Gastrocnemius medialis (tissue), 4 donors: Measurements from ENCODE around the gene NFYA. TPM values are rescaled to one million over a fixed set of nuclear protein-coding genes. Genes with fewer than 3 reads are reported as not detected.

Experiments
- ATAC-seq, 2 donors: fragments of 150-250 bp; one replicate each; pipeline ENCODE4 v1.9.1; 2016
- DNase-seq, 2 donors: peaks; one replicate each; pipeline ENCODE4 v3.0.0-alpha.2; 2019
- H3K27ac ChIP-seq, 4 donors: fragments of 200-600 bp; sonication (generic); 1 replicate in 1 of 4; 2 replicates in 3 of 4; pipeline ENCODE4 v1.5.1; 2016 to 2018; ENCODE audit warnings: mild to moderate bottlenecking in 2 of 4, moderate library complexity in 1 of 4
- H3K27me3 ChIP-seq, 3 donors: fragments of 200-600 bp; sonication (generic) in 2 of 3; 1 replicate in 1 of 3; 2 replicates in 2 of 3; pipeline versions ENCODE4 v1.5.1 to v1.6.0; 2016 to 2019; ENCODE audit warnings: mild to moderate bottlenecking in 1 of 3, moderate library complexity in 1 of 3
- H3K36me3 ChIP-seq, 2 donors: fragments of 200-600 bp; sonication (generic) in 1 of 2; one replicate each; pipeline ENCODE4 v1.5.1; 2017 to 2018
- H3K4me1 ChIP-seq, 2 donors: fragments of 200-600 bp; sonication (generic) in 1 of 2; one replicate each; pipeline ENCODE4 v1.5.1; 2016 to 2017; ENCODE audit warnings: mild to moderate bottlenecking in 2 of 2
- H3K4me3 ChIP-seq, 4 donors: fragments of 200-600 bp; sonication (generic) in 3 of 4; 1 replicate in 1 of 4; 2 replicates in 3 of 4; pipeline ENCODE4 v1.5.1; 2016 to 2019; ENCODE audit warnings: mild to moderate bottlenecking in 2 of 4
- H3K9me3 ChIP-seq, 3 donors: fragments of 200-600 bp; sonication (generic) in 2 of 3; 1 replicate in 1 of 3; 2 replicates in 2 of 3; pipeline ENCODE4 v1.5.1; 2016 to 2019
- POLR2A ChIP-seq, 2 donors: fragments of 450-650 bp; IDR thresholded peaks; one replicate each; pipeline ENCODE4 v1.6.1; 2017; ENCODE audit warnings: antibody characterized with exemption in 2 of 2, mild to moderate bottlenecking in 2 of 2, moderate library complexity in 2 of 2
- in situ Hi-C, 4 donors: fragments of 200-750 bp; cut with MboI; loops; one replicate each; pipeline versions ENCODE4 v1.15.0 to v1.8.0; 2017; ENCODE audit warnings: low sequenced_read_pairs in 4 of 4
- intact Hi-C: fragments of 100-400 bp; cut with DNase I; formaldehyde crosslinking; loops from one replicate; pipeline ENCODE4 v1.15.1; 2023; ENCODE audit warnings: low total_unique reads
- total RNA-seq, 4 donors: library from RNA; depleted of rRNA; stranded (reverse); fragments of >200 nt; gene quantifications; one replicate each; pipeline versions ENCODE4 v1.1.0 to v1.2.3, GENCODE V29; 2016
- TF ChIP-seq, protein P1 (sequence below), 5 experiments: fragments of 450-650 bp in 3 of 5; fragments of 200-600 bp in 2 of 5; sonication (generic) in 2 of 5; IDR thresholded peaks in 4 of 5; conservative IDR thresholded peaks in 1 of 5; 1 replicate in 4 of 5; 2 replicates in 1 of 5; pipeline ENCODE4 v1.5.1; 2016 to 2019; ENCODE audit warnings: antibody characterized with exemption in 5 of 5, mild to moderate bottlenecking in 3 of 5, moderate library complexity in 3 of 5

Gene NFYA
- total RNA-seq, 4 donors from 2014 or later = 7.2 to 11.6 (median 9.7) TPM

DNA sequence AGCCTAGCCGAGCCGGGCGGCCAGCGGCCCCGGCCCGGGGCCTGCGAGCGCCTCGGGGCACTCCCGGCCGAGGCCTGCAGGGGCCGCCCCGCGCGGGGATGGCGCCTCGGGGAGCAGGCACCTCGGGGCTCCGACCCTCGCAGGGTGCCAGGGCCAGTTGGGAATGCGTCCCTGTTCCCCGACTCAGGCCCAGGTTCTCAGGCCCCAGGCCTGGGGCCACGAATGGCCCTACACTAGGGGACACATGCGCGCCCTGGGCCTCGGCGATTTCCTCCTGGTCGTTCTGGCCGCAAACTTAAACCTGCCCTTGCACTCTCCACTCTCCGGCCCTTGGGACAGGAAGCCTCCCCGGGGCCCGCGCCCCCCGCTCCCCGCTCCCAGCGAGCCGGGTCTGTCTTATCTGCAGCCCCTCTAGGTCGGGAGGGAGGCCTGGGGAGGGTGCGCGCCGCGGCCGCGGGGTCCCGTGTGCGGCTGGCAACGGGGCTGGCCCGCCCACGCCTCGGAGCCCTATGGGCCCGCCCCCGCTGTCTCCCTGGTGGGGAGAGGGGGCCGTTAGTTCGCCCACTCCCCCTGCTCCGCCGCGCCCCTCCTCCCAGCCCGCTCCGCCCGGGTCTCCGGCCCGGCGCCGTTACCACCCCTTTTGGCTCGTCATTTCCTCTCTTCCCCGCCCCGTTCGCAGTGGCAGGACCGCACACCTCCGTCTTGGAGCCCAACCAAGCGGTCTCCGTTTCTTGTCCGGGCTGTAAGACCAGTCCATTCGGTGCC lies 611 bp downstream of the NFYA start:
- intact Hi-C loops (loop anchor here (2.0 to 10.0 kb wide), 5 partner anchors 21 to 1141 kb away; partner anchors contain the start of genes APOBEC2, MOCS1, PRICKLE4 and TOMM6), in situ Hi-C loops (no loop called here)
- peaks cover 0 to 6% of the 10 kb centered on the region in 2 donors for H3K36me3 ChIP-seq
- DNase-seq (peak; percentile 92), ATAC-seq (peak; percentile 45 to 49)
- no peaks in the 10 kb centered on the region for H3K9me3 ChIP-seq
- H3K27ac ChIP-seq = peak overlapping the region; percentile 97 to 99 (median 98)
- peaks cover 34 to 48% of the 10 kb centered on the region in 2 donors for H3K4me1 ChIP-seq
- TF ChIP-seq, protein P1, sequence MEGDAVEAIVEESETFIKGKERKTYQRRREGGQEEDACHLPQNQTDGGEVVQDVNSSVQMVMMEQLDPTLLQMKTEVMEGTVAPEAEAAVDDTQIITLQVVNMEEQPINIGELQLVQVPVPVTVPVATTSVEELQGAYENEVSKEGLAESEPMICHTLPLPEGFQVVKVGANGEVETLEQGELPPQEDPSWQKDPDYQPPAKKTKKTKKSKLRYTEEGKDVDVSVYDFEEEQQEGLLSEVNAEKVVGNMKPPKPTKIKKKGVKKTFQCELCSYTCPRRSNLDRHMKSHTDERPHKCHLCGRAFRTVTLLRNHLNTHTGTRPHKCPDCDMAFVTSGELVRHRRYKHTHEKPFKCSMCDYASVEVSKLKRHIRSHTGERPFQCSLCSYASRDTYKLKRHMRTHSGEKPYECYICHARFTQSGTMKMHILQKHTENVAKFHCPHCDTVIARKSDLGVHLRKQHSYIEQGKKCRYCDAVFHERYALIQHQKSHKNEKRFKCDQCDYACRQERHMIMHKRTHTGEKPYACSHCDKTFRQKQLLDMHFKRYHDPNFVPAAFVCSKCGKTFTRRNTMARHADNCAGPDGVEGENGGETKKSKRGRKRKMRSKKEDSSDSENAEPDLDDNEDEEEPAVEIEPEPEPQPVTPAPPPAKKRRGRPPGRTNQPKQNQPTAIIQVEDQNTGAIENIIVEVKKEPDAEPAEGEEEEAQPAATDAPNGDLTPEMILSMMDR (IDR thresholded peaks at IDR 0.05 in 4 of 5, conservative IDR thresholded peaks at IDR 0.05 in 1 of 5) = peak in 4 of 5 experiments; percentile 49 to 82 (median 62)
- TF ChIP-seq POLR2A (IDR thresholded peaks at IDR 0.05) = peak; percentile 97 to 98
- peak overlapping the region; percentile 75 to 93 (median 82) for H3K4me3 ChIP-seq
- H3K27me3 ChIP-seq = no peaks in the 10 kb centered on the region

DNA sequence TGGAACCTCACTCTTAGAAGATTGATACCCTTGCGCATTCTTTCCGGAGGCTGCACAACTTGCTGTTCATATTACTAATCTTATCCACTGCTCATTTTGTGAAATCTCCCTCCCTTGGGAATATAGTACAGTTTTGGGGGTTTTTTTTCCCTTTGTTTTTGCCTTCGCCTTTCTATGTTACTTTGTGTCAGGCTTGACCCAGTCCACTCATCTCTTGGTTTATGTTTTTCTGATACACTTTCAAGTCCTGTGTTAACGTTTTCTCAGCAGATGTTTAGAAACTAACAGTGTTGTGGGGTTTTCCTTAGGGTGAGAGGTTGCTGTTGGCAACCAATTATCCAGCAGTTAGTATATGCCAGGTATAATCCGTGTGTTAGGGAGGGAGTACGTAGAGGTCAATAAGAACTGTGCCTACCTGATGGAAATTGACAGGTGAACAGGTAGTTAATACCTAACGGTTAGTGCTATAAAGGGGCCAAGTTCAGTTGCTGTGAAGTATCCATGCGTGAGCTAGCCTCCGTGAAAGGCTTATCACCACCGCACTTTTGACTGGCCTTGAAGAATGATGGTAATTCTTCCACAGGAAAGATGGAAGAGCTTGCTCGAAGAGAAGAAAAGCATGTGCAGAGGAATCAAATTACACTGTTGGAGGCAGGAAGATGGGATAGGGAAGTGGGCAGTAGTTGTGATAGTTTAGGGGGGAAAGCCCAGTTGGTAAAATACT lies 1.4 kb downstream of the NFYA start:
- H3K36me3 ChIP-seq = peaks cover 0 to 2% of the 10 kb centered on the region in 2 donors
- peak overlapping the region; percentile 97 to 99 (median 98) for H3K27ac ChIP-seq
- H3K27me3 ChIP-seq = no peaks in the 10 kb centered on the region
- no peaks in the 10 kb centered on the region for H3K9me3 ChIP-seq
- no peak for DNase-seq
- TF ChIP-seq POLR2A (IDR thresholded peaks at IDR 0.05) = no peak
- TF ChIP-seq, protein P1 (IDR thresholded peaks at IDR 0.05 in 4 of 5, conservative IDR thresholded peaks at IDR 0.05 in 1 of 5) = no peak
- peak overlapping the region; percentile 75 to 93 (median 82) for H3K4me3 ChIP-seq
- intact Hi-C loops = loop anchor here (2.0 to 10.0 kb wide), 5 partner anchors 21 to 1142 kb away; partner anchors contain the start of genes APOBEC2, MOCS1, PRICKLE4 and TOMM6
- in situ Hi-C loops = no loop called here
- no peak for ATAC-seq
- H3K4me1 ChIP-seq = peaks cover 34 to 48% of the 10 kb centered on the region in 2 donors

- no peaks in the 10 kb centered on the region for H3K27me3 ChIP-seq
- intact Hi-C loops (loop anchor here (5.0 to 10.0 kb wide), 4 partner anchors 173 to 1143 kb away; partner anchors contain the start of genes MOCS1, PRICKLE4 and TOMM6), in situ Hi-C loops (no loop called here)
- H3K4me1 ChIP-seq = peaks cover 34 to 48% of the 10 kb centered on the region in 2 donors
- peaks cover 0 to 5% of the 10 kb centered on the region in 2 donors for H3K36me3 ChIP-seq
- DNase-seq (peak; percentile 38 to 58), ATAC-seq (peak; percentile 20 to 29)
- TF ChIP-seq POLR2A (IDR thresholded peaks at IDR 0.05) = no peak
- TF ChIP-seq, protein P1 (IDR thresholded peaks at IDR 0.05 in 4 of 5, conservative IDR thresholded peaks at IDR 0.05 in 1 of 5) = no peak
- peak overlapping the region; percentile 75 to 93 (median 82) for H3K4me3 ChIP-seq
- H3K27ac ChIP-seq = peak overlapping the region; percentile 97 to 99 (median 98)
- no peaks in the 10 kb centered on the region for H3K9me3 ChIP-seq
Observed at GRCh38 chr6:41074692-41075436, 2.1 kb downstream of the NFYA start.
